Keratinocyte (primary cell): ENCODE results near the gene FRMD1. TPM values are rescaled to one million over a fixed set of nuclear protein-coding genes. Genes with fewer than 3 reads are reported as not detected.

Experiments
- DNase-seq: peaks from one replicate; pipeline ENCODE4 v3.0.0-alpha.2; 2011; ENCODE audit warnings: low read depth, missing footprints, low spot score
- FAIRE-seq: peaks from 2 replicates; lab custom pipeline; 2011; peaks lifted over from hg19 to GRCh38; lab: Jason Lieb, UNC
- H2AFZ ChIP-seq: 2 replicates; pipeline ENCODE4 v1.6.0; 2012; ENCODE audit warnings: low read length, control low read depth, inconsistent platforms; ENCODE audit not compliant: control insufficient read depth
- H3K27ac ChIP-seq: 2 replicates; pipeline ENCODE4 v1.5.1; 2011; ENCODE audit warnings: low read length; ENCODE audit not compliant: control insufficient read depth, insufficient read depth
- H3K27me3 ChIP-seq: 3 replicates; pipeline ENCODE4 v1.6.0; 2011; ENCODE audit warnings: low read length; ENCODE audit not compliant: control insufficient read depth, insufficient read depth; ENCODE audit errors: extremely low read depth
- H3K36me3 ChIP-seq, 2 experiments: 2 replicates in 1 of 2; 3 replicates in 1 of 2; pipeline ENCODE4 v1.5.1; 2011; ENCODE audit warnings: low read length in 2 of 2, mild to moderate bottlenecking in 1 of 2; ENCODE audit not compliant: control insufficient read depth in 2 of 2, insufficient read depth in 2 of 2; ENCODE audit errors: extremely low read depth in 1 of 2
- H3K4me1 ChIP-seq: 3 replicates; pipeline ENCODE4 v1.5.1; 2011; ENCODE audit warnings: low read length; ENCODE audit not compliant: control insufficient read depth, insufficient read depth; ENCODE audit errors: extremely low read depth
- H3K4me2 ChIP-seq: 3 replicates; pipeline ENCODE4 v1.6.0; 2011; ENCODE audit warnings: low read depth, low read length; ENCODE audit not compliant: control insufficient read depth, insufficient read depth; ENCODE audit errors: extremely low read depth
- H3K4me3 ChIP-seq, 3 experiments: fragments of 200-600 bp in 1 of 3; sonication (generic) in 1 of 3; 2 replicates in 2 of 3; 3 replicates in 1 of 3; pipeline ENCODE4 v1.5.1; 2011 to 2016; ENCODE audit warnings: low read length in 3 of 3, mild to moderate bottlenecking in 3 of 3, control low read depth in 2 of 3, inconsistent platforms in 1 of 3, low read depth in 1 of 3, mixed read lengths in 1 of 3, mixed run types in 1 of 3, moderate library complexity in 1 of 3; ENCODE audit not compliant: control insufficient read depth in 2 of 3, insufficient read depth in 2 of 3; ENCODE audit errors: extremely low read depth in 1 of 3
- H3K79me2 ChIP-seq: 2 replicates; pipeline ENCODE4 v1.6.0; 2012; ENCODE audit warnings: low read length; ENCODE audit not compliant: control insufficient read depth, insufficient read depth
- H3K9ac ChIP-seq: 3 replicates; pipeline ENCODE4 v1.6.0; 2011; ENCODE audit warnings: low read length; ENCODE audit not compliant: control insufficient read depth, insufficient read depth; ENCODE audit errors: extremely low read depth
- H3K9me1 ChIP-seq: 3 replicates; pipeline ENCODE4 v1.6.0; 2011; ENCODE audit warnings: low read length; ENCODE audit not compliant: control insufficient read depth, insufficient read depth; ENCODE audit errors: extremely low read depth
- H3K9me3 ChIP-seq: 2 replicates; pipeline ENCODE4 v1.5.1; 2012; ENCODE audit warnings: low read depth, low read length; ENCODE audit not compliant: control insufficient read depth
- H4K20me1 ChIP-seq: 3 replicates; pipeline ENCODE4 v1.6.0; 2011; ENCODE audit warnings: low read length; ENCODE audit not compliant: control insufficient read depth, insufficient read depth; ENCODE audit errors: extremely low read depth
- CTCF ChIP-seq, 3 experiments: IDR thresholded peaks in 1 of 3; conservative IDR thresholded peaks in 1 of 3; optimal IDR thresholded peaks in 1 of 3; 2 replicates in 2 of 3; 3 replicates in 1 of 3; pipeline versions ENCODE3 to v1.5.1; 2011; ENCODE audit warnings: low read length in 3 of 3, mild to moderate bottlenecking in 3 of 3, moderate library complexity in 2 of 3, control low read depth in 1 of 3, inconsistent platforms in 1 of 3; ENCODE audit not compliant: insufficient read depth in 2 of 3; ENCODE audit errors: extremely low read depth in 1 of 3
- EZH2 ChIP-seq: IDR thresholded peaks from one replicate; pipeline ENCODE4 v1.6.1; 2012; ENCODE audit warnings: inconsistent platforms, mild to moderate bottlenecking, low read length, moderate library complexity
- dilution Hi-C: fragments of 300-500 bp; cut with MboI; formaldehyde crosslinking; loops from one replicate; pipeline ENCODE4 v1.7.0; 2020; ENCODE audit warnings: low sequenced_read_pairs; ENCODE audit not compliant: extremely low pct_ligation_motif_present
- polyA plus RNA-seq, 5 experiments: library from polyadenylated mRNA; depleted of rRNA in 3 of 5; stranded (reverse) in 3 of 5; stranded (forward) in 1 of 5; unstranded in 1 of 5; fragments of >200 nt; gene quantifications; 1 replicate in 1 of 5; 2 replicates in 3 of 5; 3 replicates in 1 of 5; pipeline versions ENCODE4 v1.2.1 to v1.2.3, GENCODE V29; 2011 to 2012; ENCODE audit warnings: missing spikeins in 2 of 5, low read depth in 1 of 5, low replicate concordance in 1 of 5

FRMD1 gene
- polyA plus RNA-seq, 1 donor (not counting 4 experiments of a cell fraction or from before 2014, with no cell fraction given), result not detected

- no peaks in the 10 kb centered on the region for H3K9me1 ChIP-seq
- no peaks in the 10 kb centered on the region for H4K20me1 ChIP-seq
- no peak overlapping the region for H3K4me3 ChIP-seq
- no peaks in the 10 kb centered on the region for H3K4me1 ChIP-seq
- no peak overlapping the region for H3K9ac ChIP-seq
- FAIRE-seq, result no peak
- DNase-seq, result no peak
- dilution Hi-C loops, result no loop called here
- H3K79me2 ChIP-seq, result no peaks in the 10 kb centered on the region
- peaks cover 40% of the 10 kb centered on the region for H3K27me3 ChIP-seq
- H3K9me3 ChIP-seq, result no peaks in the 10 kb centered on the region
- no peak for TF ChIP-seq CTCF (optimal IDR thresholded peaks at IDR 0.05 in 1 of 3, IDR thresholded peaks at IDR 0.05 in 1 of 3, conservative IDR thresholded peaks at IDR 0.05 in 1 of 3; ENCODE audit: extremely low read depth in 1 of 3, insufficient read depth in 2 of 3, low read length in 3 of 3)
- peak; percentile 89 for TF ChIP-seq EZH2
- H3K36me3 ChIP-seq, result no peaks in the 10 kb centered on the region
- no peak overlapping the region for H3K4me2 ChIP-seq
- no peak overlapping the region for H2AFZ ChIP-seq
- no peak overlapping the region for H3K27ac ChIP-seq
These were observed 22.7 kb upstream of the FRMD1 start for GRCh38 chr6:168101590-168102314.

GRCh38 chr6:168100803-168101589 lies 22.0 kb upstream of the FRMD1 start:
- Histone ChIP-seq H3K27me3 (peaks cover 40% of the 10 kb centered on the region), H3K79me2 (no peaks in the 10 kb centered on the region), H3K36me3 (no peaks in the 10 kb centered on the region), H3K9me3 (no peaks in the 10 kb centered on the region), H3K4me1 (no peaks in the 10 kb centered on the region), H2AFZ (no peak overlapping the region), H3K9ac (no peak overlapping the region), H3K4me2 (no peak overlapping the region), H4K20me1 (no peaks in the 10 kb centered on the region), H3K9me1 (no peaks in the 10 kb centered on the region), H3K4me3 (no peak overlapping the region), H3K27ac (no peak overlapping the region)
- DNase-seq, result no peak
- FAIRE-seq, result no peak
- dilution Hi-C loops, result no loop called here
- TF ChIP-seq CTCF (optimal IDR thresholded peaks at IDR 0.05 in 1 of 3, IDR thresholded peaks at IDR 0.05 in 1 of 3, conservative IDR thresholded peaks at IDR 0.05 in 1 of 3; ENCODE audit: extremely low read depth in 1 of 3, insufficient read depth in 2 of 3, low read length in 3 of 3), result no peak
- no peak for TF ChIP-seq EZH2
